NB4 (cell line): ENCODE measurements around the gene E2F6.

ENCODE experiments used
- DNase-seq: peaks from one replicate; pipeline ENCODE4 v3.0.0; 2010; ENCODE audit warnings: low read depth
- H3K4me3 ChIP-seq: one replicate; pipeline ENCODE4 v1.5.1; 2011; ENCODE audit warnings: mild to moderate bottlenecking, low read depth, low read length, moderate library complexity
- MAX ChIP-seq: IDR thresholded peaks from 2 replicates; pipeline ENCODE4 v1.6.1; 2011; ENCODE audit warnings: low read depth, low read length
- MYC ChIP-seq: IDR thresholded peaks from 2 replicates; pipeline ENCODE4 v1.6.1; 2011; ENCODE audit warnings: low read depth, low read length
- POLR2A ChIP-seq: IDR thresholded peaks from 2 replicates; pipeline ENCODE4 v1.6.1; 2011; ENCODE audit warnings: mild to moderate bottlenecking; ENCODE audit not compliant: insufficient read length; ENCODE audit errors: extremely low read depth
- TF ChIP-seq, protein P1 (sequence below): IDR thresholded peaks from one replicate; pipeline ENCODE4 v1.5.1; 2012; ENCODE audit warnings: low read depth, low read length

E2F6 gene, protein sequence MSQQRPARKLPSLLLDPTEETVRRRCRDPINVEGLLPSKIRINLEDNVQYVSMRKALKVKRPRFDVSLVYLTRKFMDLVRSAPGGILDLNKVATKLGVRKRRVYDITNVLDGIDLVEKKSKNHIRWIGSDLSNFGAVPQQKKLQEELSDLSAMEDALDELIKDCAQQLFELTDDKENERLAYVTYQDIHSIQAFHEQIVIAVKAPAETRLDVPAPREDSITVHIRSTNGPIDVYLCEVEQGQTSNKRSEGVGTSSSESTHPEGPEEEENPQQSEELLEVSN

DNA sequence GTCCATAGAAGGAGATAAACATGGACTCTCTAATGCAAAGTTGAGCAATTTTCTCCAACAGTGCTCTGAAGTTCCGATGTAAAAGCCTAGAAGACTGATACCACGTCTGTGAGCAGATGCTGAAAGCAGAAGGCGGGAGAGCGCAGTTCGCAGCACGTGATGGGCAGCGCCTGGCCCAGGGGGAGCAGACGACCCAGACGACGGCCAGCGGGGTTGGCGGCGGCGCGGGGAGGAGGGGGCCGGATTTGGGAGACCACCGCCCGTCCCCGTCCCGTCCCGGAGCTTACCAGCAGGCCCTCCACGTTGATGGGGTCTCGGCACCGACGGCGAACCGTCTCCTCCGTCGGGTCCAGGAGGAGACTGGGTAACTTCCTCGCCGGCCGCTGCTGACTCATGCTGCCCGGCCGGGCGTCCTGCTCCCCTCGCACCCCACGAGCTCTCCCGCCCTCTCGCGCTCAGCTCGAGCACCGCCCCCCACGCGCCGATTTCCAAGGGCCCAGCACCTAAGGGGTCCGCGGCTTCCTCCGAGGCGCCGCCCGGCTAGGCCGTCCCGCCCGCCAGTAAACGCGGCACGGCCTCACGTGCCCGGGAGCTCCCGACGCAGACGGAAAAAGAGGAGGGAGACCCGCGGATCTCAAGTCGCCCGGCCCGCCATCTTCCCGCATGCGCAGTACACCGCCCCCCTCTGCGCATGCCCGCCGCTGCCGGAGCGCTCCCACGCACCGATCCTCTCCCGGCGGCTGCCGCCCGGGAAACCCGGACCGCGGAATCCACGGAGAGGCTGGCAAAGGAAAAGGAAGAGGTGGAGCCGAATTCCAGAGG lies at the start of gene E2F6:
Gene E2F6 (minus strand): TSS at position 677 of the 822 bp plus-strand sequence. CDS start 282 bp downstream, at position 395.
- peak within 1 kb of the TSS; percentile 91 for H3K4me3 ChIP-seq
- TF ChIP-seq MYC (peak; percentile 37; the same call in 1 of the 2 replicates), MAX (peak; percentile 84), POLR2A (peak; percentile 46)
- TF ChIP-seq, protein P1, sequence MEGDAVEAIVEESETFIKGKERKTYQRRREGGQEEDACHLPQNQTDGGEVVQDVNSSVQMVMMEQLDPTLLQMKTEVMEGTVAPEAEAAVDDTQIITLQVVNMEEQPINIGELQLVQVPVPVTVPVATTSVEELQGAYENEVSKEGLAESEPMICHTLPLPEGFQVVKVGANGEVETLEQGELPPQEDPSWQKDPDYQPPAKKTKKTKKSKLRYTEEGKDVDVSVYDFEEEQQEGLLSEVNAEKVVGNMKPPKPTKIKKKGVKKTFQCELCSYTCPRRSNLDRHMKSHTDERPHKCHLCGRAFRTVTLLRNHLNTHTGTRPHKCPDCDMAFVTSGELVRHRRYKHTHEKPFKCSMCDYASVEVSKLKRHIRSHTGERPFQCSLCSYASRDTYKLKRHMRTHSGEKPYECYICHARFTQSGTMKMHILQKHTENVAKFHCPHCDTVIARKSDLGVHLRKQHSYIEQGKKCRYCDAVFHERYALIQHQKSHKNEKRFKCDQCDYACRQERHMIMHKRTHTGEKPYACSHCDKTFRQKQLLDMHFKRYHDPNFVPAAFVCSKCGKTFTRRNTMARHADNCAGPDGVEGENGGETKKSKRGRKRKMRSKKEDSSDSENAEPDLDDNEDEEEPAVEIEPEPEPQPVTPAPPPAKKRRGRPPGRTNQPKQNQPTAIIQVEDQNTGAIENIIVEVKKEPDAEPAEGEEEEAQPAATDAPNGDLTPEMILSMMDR = no peak
- peak; percentile 92 for DNase-seq

DNA sequence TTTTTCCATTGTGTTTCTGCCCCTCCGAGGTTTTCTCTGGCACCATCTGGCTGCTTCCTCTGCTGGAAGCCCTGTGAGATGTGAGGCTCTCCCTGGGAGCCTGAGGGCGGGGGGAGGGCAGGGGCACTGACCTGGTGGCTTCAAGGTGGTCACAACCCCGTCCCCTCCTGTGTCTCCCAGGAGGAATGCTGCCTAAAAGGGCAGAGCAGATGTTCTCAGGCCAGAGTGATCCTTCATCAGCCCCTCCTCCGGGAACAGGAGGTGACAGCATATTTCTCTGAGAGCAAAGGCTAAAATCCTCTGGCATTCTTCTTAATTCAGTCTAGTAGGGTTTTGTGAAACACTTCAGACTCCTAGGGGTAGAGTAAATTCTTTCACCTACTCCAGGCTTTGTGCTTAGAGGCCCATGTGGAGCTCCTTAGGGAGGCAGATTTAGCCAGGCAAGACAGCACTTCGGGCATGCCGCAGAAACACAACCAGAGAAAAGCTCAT lies 49.6 kb upstream of the E2F6 start:
- no peak overlapping the region for H3K4me3 ChIP-seq
- DNase-seq = no peak
- no peak for TF ChIP-seq POLR2A
- TF ChIP-seq, protein P1 = no peak
- no peak for TF ChIP-seq MAX
- TF ChIP-seq MYC = no peak

DNA sequence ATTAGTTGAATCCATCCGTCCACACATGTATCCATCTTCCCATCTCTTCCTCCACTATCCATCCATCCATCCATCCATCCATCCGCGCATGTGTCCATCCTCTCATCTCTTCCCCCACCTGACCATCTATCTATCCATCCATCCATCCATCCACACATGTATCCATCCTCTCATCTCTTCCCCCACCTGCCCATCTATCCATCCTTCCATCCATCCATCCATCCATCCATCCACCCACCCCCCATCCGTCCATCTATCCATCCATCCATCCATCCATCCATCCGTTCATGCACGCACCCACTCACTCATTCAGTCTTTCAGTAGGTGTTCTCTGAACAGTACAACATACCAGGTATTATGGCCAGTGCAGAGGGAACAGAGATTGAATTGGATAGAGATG lies 48.9 kb upstream of the E2F6 start:
- H3K4me3 ChIP-seq = no peak overlapping the region
- TF ChIP-seq, protein P1 = no peak
- TF ChIP-seq MYC = no peak
- no peak for TF ChIP-seq MAX
- no peak for DNase-seq

GRCh38 chr2:11514081-11514730 lies 48.2 kb upstream of the E2F6 start:
- no peak for DNase-seq
- H3K4me3 ChIP-seq = no peak overlapping the region
- TF ChIP-seq POLR2A = no peak

DNA sequence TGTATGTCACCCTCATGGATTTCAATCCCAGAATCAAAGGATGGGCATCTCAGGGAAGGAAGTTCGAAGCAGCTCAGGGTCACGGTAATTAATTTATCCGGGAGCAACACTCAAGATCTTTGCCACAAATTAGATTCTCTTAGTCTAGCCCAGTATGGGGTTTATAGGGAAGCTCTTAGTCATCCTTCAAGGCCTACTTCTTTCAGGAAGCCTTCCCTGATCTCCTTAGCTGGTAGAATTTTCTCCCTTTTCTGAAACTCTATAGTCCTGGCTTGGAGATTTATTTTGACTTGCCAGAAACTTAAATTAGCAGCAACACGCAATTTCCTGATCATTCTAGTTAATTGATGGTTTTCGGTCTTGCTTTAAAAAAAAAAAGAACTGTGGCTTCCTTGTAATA lies 47.4 kb upstream of the E2F6 start:
- TF ChIP-seq, protein P1 = no peak
- TF ChIP-seq MYC (no peak), MAX (no peak), POLR2A (no peak)
- no peak for DNase-seq
- no peak overlapping the region for H3K4me3 ChIP-seq

DNA sequence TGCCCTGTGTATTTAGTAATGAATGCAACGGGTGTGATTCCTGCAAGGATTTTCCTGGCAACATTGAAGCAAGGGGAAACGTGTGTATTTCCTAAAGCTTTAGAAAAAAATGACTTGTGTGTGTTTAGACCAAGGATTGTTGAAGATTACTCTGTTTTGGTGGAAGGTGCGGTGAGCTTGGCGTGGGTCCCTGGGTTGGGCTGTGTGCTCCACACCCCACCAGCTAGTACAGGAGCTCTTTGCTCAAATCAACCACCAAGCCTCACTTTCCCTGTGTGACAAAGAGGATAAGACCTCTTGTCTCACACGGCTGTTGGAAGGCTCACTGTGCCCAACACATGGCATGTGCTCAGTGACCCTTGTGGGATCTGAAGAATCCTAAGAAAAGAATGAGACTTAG lies 46.5 kb upstream of the E2F6 start:
- TF ChIP-seq POLR2A = no peak
- TF ChIP-seq MAX = no peak
- no peak for TF ChIP-seq MYC
- DNase-seq = no peak

More for the DNA sequence above, 46.5 kb upstream of the E2F6 start:
- no peak overlapping the region for H3K4me3 ChIP-seq
